Small intestine (tissue), 16 donors: Measurements from ENCODE around the gene CA4. TPM values are rescaled to one million over a fixed set of nuclear protein-coding genes. Genes with fewer than 3 reads are reported as not detected.
"Not testable (repeated sequence)": the region's sequence is repeated elsewhere in the genome, so short reads cannot be mapped to it uniquely, and the experiment has no call there.

Source experiments
- DNase-seq, 2 donors: peaks; one replicate each; pipeline versions ENCODE4 v3.0.0 to v3.0.0-alpha.2; 2013
- FAIRE-seq: peaks from 2 replicates; lab custom pipeline; 2012; peaks lifted over from hg19 to GRCh38; lab: Jason Lieb, UNC
- H3K27ac ChIP-seq, 3 donors: one replicate each; pipeline ENCODE4 v1.5.1; 2013; ENCODE audit warnings: low read length in 2 of 3, mild to moderate bottlenecking in 2 of 3, control low read depth in 1 of 3, inconsistent platforms in 1 of 3, low read depth in 1 of 3, moderate library complexity in 1 of 3
- H3K27me3 ChIP-seq, 3 donors: one replicate each; pipeline ENCODE4 v1.6.1; 2013; ENCODE audit warnings: low read length in 3 of 3, inconsistent platforms in 1 of 3; ENCODE audit not compliant: control insufficient read depth in 3 of 3, insufficient read depth in 3 of 3
- H3K36me3 ChIP-seq, 3 donors: one replicate each; pipeline ENCODE4 v1.6.1; 2013; ENCODE audit warnings: low read length in 3 of 3, inconsistent platforms in 1 of 3, low read depth in 1 of 3, mild to moderate bottlenecking in 1 of 3, moderate library complexity in 1 of 3; ENCODE audit not compliant: control insufficient read depth in 3 of 3, insufficient read depth in 2 of 3
- H3K4me1 ChIP-seq, 3 donors: one replicate each; pipeline ENCODE4 v1.6.1; 2013; ENCODE audit warnings: low read length in 2 of 3, inconsistent platforms in 1 of 3, low read depth in 1 of 3, mild to moderate bottlenecking in 1 of 3, moderate library complexity in 1 of 3; ENCODE audit not compliant: control insufficient read depth in 3 of 3, insufficient read depth in 2 of 3
- H3K4me3 ChIP-seq, 3 donors: one replicate each; pipeline ENCODE4 v1.5.1; 2013; ENCODE audit warnings: low read length in 3 of 3, control low read depth in 1 of 3, inconsistent platforms in 1 of 3, low read depth in 1 of 3, mild to moderate bottlenecking in 1 of 3, moderate library complexity in 1 of 3
- H3K9me3 ChIP-seq, 2 donors: one replicate each; pipeline ENCODE4 v1.6.1; 2013; ENCODE audit warnings: low read depth in 1 of 2, low read length in 1 of 2; ENCODE audit not compliant: control insufficient read depth in 2 of 2, insufficient read depth in 1 of 2
- WGBS, 3 donors: extraction: QIAGEN DNeasy Blood & Tissue Kit; methylation state at CpG; one replicate each; pipeline ENCODE4 v1.1.7; 2013; 5-methylcytosine and 5-hydroxymethylcytosine counted together
- long read RNA-seq, 10 donors: transcript quantifications; one replicate each; lab custom pipeline, GENCODE V29; 2026
- polyA plus RNA-seq, 4 donors: library from polyadenylated mRNA; stranded (reverse) in 3 of 4; unstranded in 1 of 4; fragments of 200-250 nt in 3 of 4; fragments of 120-200 nt in 1 of 4; gene quantifications; one replicate each; pipeline versions ENCODE4 v1.2.1 to v1.2.3, GENCODE V29; 2013
- donor health status: healthy with polysubstance abuse.
- donor health status: control.
- donor health status: control.
- donor health status: Bipolar disorder and iron deficiency.
- donor health status: healthy.

The CA4 gene
- 10 to 100 TPM in 1 of 4 donors, 1 to 10 TPM in 1, not detected in 2; 3.6 to 11.7 TPM for polyA plus RNA-seq
- long read RNA-seq, donor 1, result 0 reads
- long read RNA-seq, donor 2, result 0 reads
- long read RNA-seq, donor 3, partial matches to known transcripts, result 24 of 25 reads
- long read RNA-seq, donor 3, other reads (novel, unspliced or antisense), result 0 of 25 reads
- long read RNA-seq, donor 4, result 0 reads
- long read RNA-seq, donor 5, partial matches to known transcripts, result 0 of 1 reads
- long read RNA-seq, donor 5, other reads (novel, unspliced or antisense), result 0 of 1 reads
- long read RNA-seq, donor 6, result 0 reads
- long read RNA-seq, donor 7, transcript CA4-201 (8 exons, 1,154 nt), result major isoform, 15 of 15 reads
- long read RNA-seq, donor 7, partial matches to known transcripts, result 0 of 15 reads
- long read RNA-seq, donor 7, other reads (novel, unspliced or antisense), result 0 of 15 reads
- long read RNA-seq, donor 8, result 0 reads
- long read RNA-seq, donor 9, result 0 reads
- long read RNA-seq, donor 10, transcript CA4-201 (8 exons, 1,154 nt), result major isoform, 8 of 8 reads
- long read RNA-seq, donor 10, partial matches to known transcripts, result 0 of 8 reads
- long read RNA-seq, donor 10, other reads (novel, unspliced or antisense), result 0 of 8 reads

GRCh38 chr17:60149691-60150582, at the start of gene CA4:
Gene CA4 (plus strand): TSS chr17:60149973. CDS start chr17:60150035, 62 bp downstream.
- 3 to 6% (median 3%) methylated on average over 52 to 81 of the region's 81 CpGs for WGBS, 3 donors
- FAIRE-seq (no peak), DNase-seq (no peak)
- Histone ChIP-seq H3K4me3 (peak within 1 kb of the TSS in 1 of 3 donors; percentile 24), H3K36me3 (no peaks in the 10 kb centered on the region), H3K27me3 (peaks cover 2 to 72% (median 37%) of the 10 kb centered on the region in 3 donors), H3K4me1 (peaks cover 0 to 7% (median 2%) of the 10 kb centered on the region in 3 donors), H3K9me3 (no peaks in the 10 kb centered on the region), H3K27ac (no peak within 1 kb of the TSS)

- H3K36me3 ChIP-seq, H3K27ac ChIP-seq, DNase-seq, H3K4me1 ChIP-seq, FAIRE-seq, H3K9me3 ChIP-seq, H3K4me3 ChIP-seq, H3K27me3 ChIP-seq: not testable (repeated sequence)
- 67% methylated on average over 1 of the region's 2 CpGs; no CpG with 5 or more reads in 2 of the 3 donors for WGBS, 3 donors
Measured at GRCh38 chr17:60100577-60100976, 49.2 kb upstream of the CA4 start.

GRCh38 chr17:60102015-60102631, 47.6 kb upstream of the CA4 start:
- H3K4me3 ChIP-seq, FAIRE-seq, H3K27me3 ChIP-seq, DNase-seq, H3K27ac ChIP-seq, H3K9me3 ChIP-seq, H3K4me1 ChIP-seq, H3K36me3 ChIP-seq: not testable (repeated sequence)
- 35 to 41% (median 36%) methylated on average over 11 of the region's 11 CpGs for WGBS, 3 donors

GRCh38 chr17:60102632-60103096, 47.1 kb upstream of the CA4 start:
- Histone ChIP-seq H3K9me3 (no peaks in the 10 kb centered on the region), H3K27ac (no peak overlapping the region), H3K36me3 (no peaks in the 10 kb centered on the region), H3K4me1 (no peaks in the 10 kb centered on the region), H3K27me3 (no peaks in the 10 kb centered on the region), H3K4me3 (no peak overlapping the region)
- FAIRE-seq (no peak), DNase-seq (peak; percentile 38 to 46)
- WGBS, 3 donors, result 9 to 25% (median 15%) methylated on average over 19 to 20 of the region's 20 CpGs

GRCh38 chr17:60103957-60104356, 45.8 kb upstream of the CA4 start:
- no peak for FAIRE-seq
- Histone ChIP-seq H3K4me1 (no peaks in the 10 kb centered on the region), H3K36me3 (no peaks in the 10 kb centered on the region), H3K27me3 (no peaks in the 10 kb centered on the region), H3K9me3 (no peaks in the 10 kb centered on the region), H3K4me3 (no peak overlapping the region), H3K27ac (no peak overlapping the region)
- DNase-seq, result no peak
- WGBS, 3 donors, result 76 to 87% (median 85%) methylated on average over 4 of the region's 4 CpGs

GRCh38 chr17:60106340-60107059, 43.3 kb upstream of the CA4 start:
- FAIRE-seq, result no peak
- WGBS, 3 donors, result 80 to 89% (median 83%) methylated on average over 5 of the region's 5 CpGs
- no peak for DNase-seq

GRCh38 chr17:60107526-60108257, 42.1 kb upstream of the CA4 start:
- WGBS, 3 donors, result 82 to 87% (median 85%) methylated on average over 10 of the region's 10 CpGs
- Histone ChIP-seq H3K4me1 (no peaks in the 10 kb centered on the region), H3K4me3 (no peak overlapping the region), H3K9me3 (no peaks in the 10 kb centered on the region), H3K27ac (no peak overlapping the region), H3K36me3 (no peaks in the 10 kb centered on the region), H3K27me3 (peaks cover 0 to 5% (median 0%) of the 10 kb centered on the region in 3 donors)
- FAIRE-seq (no peak), DNase-seq (no peak)

More at GRCh38 chr17:60106340-60107059, 43.3 kb upstream of the CA4 start:
- no peaks in the 10 kb centered on the region for H3K9me3 ChIP-seq
- H3K36me3 ChIP-seq, result no peaks in the 10 kb centered on the region
- H3K27ac ChIP-seq, result no peak overlapping the region
- H3K27me3 ChIP-seq, result peaks cover 0 to 5% (median 0%) of the 10 kb centered on the region in 3 donors
- H3K4me3 ChIP-seq, result no peak overlapping the region
- no peaks in the 10 kb centered on the region for H3K4me1 ChIP-seq
